Measurements from ENCODE around the gene RPS19. TPM values are rescaled to one million over a fixed set of nuclear protein-coding genes. Genes with fewer than 3 reads are reported as not detected.

The RPS19 gene
- total RNA-seq, 4 donors from 2014 or later = 922 to 1,801 (median 1,460) TPM

GRCh38 chr19:41910240-41910991 lies 50.4 kb downstream of the RPS19 start:
- Histone ChIP-seq H3K4me3 (no peak overlapping the region), H3K4me1 (peaks cover 0 to 20% (median 4%) of the 10 kb centered on the region in 3 donors), H3K9me3 (no peaks in the 10 kb centered on the region), H3K27ac (no peak overlapping the region), H3K27me3 (peaks cover 6 to 59% (median 19%) of the 10 kb centered on the region in 4 donors), H3K36me3 (peaks cover 3 to 30% (median 6%) of the 10 kb centered on the region in 3 donors)
- WGBS, 2 donors = 24 to 34% methylated on average over 6 of the region's 12 CpGs
- intact Hi-C loops (cut with DNase I) = no loop called here
- no peak for DNase-seq
- no peak for TF ChIP-seq CTCF (IDR thresholded peaks at IDR 0.05)
- TF ChIP-seq POLR2A (IDR thresholded peaks at IDR 0.05) = no peak

GRCh38 chr19:41910992-41911888 lies 51.2 kb downstream of the RPS19 start:
- H3K9me3 ChIP-seq = no peaks in the 10 kb centered on the region
- peaks cover 11 to 67% (median 27%) of the 10 kb centered on the region in 4 donors for H3K27me3 ChIP-seq
- no peak overlapping the region for H3K4me3 ChIP-seq
- 34 to 53% methylated on average over 4 to 10 of the region's 13 CpGs for WGBS, 2 donors
- peaks cover 0 to 22% (median 4%) of the 10 kb centered on the region in 3 donors for H3K36me3 ChIP-seq
- H3K4me1 ChIP-seq = peaks cover 0 to 25% (median 5%) of the 10 kb centered on the region in 3 donors
- no peak for TF ChIP-seq CTCF (IDR thresholded peaks at IDR 0.05)
- TF ChIP-seq POLR2A (IDR thresholded peaks at IDR 0.05) = no peak
- H3K27ac ChIP-seq = no peak overlapping the region
- no peak for DNase-seq
- intact Hi-C loops (cut with DNase I) = no loop called here

DNA sequence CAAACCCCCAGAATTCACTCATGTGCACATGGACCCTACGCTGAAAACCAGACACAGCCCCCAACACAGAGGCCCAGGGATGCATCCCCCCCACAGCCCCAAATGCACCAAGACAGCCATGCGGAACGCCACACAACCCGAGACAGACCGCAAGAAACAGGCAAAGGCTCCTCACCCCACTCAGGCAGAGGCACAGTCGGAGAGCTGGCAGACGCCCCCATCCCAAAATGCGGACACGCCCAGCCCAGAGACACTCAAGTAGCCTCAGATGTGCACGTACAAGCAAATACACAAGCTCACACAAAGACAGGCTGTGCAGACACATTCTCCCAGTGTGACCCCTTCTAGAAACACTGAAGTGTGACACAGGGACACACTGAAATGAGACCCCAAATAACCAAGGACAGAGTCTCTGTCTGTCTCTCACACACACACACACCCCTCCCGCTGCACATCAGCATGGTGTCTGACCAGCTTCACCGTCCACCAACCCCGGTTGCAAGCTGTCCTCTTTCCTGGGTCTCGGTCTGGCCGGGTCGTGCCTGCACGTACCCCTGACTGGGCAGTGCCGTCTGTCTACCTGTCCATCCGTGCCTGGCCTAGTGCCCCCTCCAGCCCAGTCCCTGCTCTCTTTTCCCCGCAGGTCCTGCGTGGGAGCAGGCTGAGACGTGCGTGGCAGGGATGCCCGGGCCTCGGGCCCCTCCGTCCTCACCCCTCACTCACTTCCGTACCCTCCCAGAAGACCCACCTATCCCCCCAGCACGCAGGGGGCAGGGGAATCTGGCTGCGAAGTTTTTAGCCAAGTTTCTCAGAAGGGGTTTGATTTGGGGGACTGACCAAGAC lies 52.1 kb downstream of the RPS19 start:
- Histone ChIP-seq H3K9me3 (no peaks in the 10 kb centered on the region), H3K36me3 (peaks cover 0 to 13% (median 0%) of the 10 kb centered on the region in 3 donors), H3K27me3 (peaks cover 11 to 76% (median 32%) of the 10 kb centered on the region in 4 donors), H3K4me3 (no peak overlapping the region), H3K27ac (no peak overlapping the region), H3K4me1 (peaks cover 0 to 25% (median 5%) of the 10 kb centered on the region in 3 donors)
- 7 to 11% methylated on average over 8 to 14 of the region's 29 CpGs for WGBS, 2 donors
- no peak for DNase-seq
- intact Hi-C loops (cut with DNase I) = no loop called here
- TF ChIP-seq POLR2A (IDR thresholded peaks at IDR 0.05) (no peak), CTCF (IDR thresholded peaks at IDR 0.05) (no peak)

DNA sequence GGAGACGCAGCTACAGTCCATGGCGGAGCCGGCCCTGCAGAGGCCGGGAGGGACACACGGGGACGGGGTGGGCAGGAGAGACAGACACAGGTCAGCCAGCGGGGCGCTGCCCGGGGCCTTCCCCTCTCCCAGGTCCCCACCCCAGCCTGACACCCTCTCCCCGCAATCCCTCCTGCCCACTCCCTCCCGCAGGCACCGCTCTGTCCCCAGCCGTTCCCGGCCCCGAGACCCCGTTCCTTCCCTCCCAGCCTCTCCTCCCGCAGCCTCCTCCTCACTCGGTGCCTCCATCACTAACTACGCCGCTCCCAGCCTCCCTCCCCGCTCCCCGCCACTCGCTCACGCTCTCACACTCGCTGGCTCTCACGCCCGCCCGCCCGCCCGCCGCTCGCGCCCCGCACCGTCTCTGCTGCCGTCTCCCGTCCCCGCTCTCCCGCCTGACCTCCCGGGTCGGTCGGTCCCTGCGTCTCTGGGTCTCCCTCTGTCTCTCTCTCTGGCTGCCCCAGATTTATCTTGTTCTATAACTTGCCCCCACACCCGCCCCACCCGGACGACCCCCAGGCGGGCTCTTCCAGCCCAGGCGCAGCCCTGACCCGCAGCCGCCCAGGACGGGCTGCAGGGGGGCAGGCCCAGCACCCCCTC lies 53.0 kb downstream of the RPS19 start:
- intact Hi-C loops (cut with DNase I) = no loop called here
- Histone ChIP-seq H3K4me3 (no peak overlapping the region), H3K27ac (no peak overlapping the region), H3K36me3 (peaks cover 0 to 4% (median 0%) of the 10 kb centered on the region in 3 donors), H3K27me3 (peaks cover 11 to 85% (median 32%) of the 10 kb centered on the region in 4 donors), H3K9me3 (no peaks in the 10 kb centered on the region), H3K4me1 (peaks cover 0 to 25% (median 5%) of the 10 kb centered on the region in 3 donors)
- TF ChIP-seq POLR2A (IDR thresholded peaks at IDR 0.05) (no peak), CTCF (IDR thresholded peaks at IDR 0.05) (no peak)
- no peak for DNase-seq
- WGBS, 2 donors = 1 to 3% methylated on average over 24 to 37 of the region's 51 CpGs

All from esophagus squamous epithelium (tissue), 5 donors.